NT2/D1 (cell line): Measurements from ENCODE around the gene ACO1.

Source experiments
- SUZ12 ChIP-seq: IDR thresholded peaks from 2 replicates; pipeline ENCODE4 v1.6.1; 2011; ENCODE audit not compliant: insufficient read length, insufficient read depth; ENCODE audit errors: extremely low read depth
- YY1 ChIP-seq: IDR thresholded peaks from 2 replicates; pipeline ENCODE4 v1.6.1; 2011; ENCODE audit not compliant: insufficient read length, insufficient read depth
- ZNF274 ChIP-seq: IDR thresholded peaks from 2 replicates; pipeline ENCODE4 v1.6.1; 2011; ENCODE audit warnings: mild to moderate bottlenecking, low read depth, low read length

GRCh38 chr9:32340361-32340760 lies 44.1 kb upstream of the ACO1 start:
- TF ChIP-seq ZNF274: no peak
- TF ChIP-seq YY1: no peak
- no peak for TF ChIP-seq SUZ12
